ENCODE data around the gene RUNX2.

The RUNX2 gene

GRCh38 chr6:45630314-45630713 is 302.2 kb downstream of the RUNX2 start:
- no peak for FAIRE-seq

GRCh38 chr6:45630801-45631200 is 302.7 kb downstream of the RUNX2 start:
- FAIRE-seq = no peak

GRCh38 chr6:45631396-45631795 is 303.3 kb downstream of the RUNX2 start:
- no peak for FAIRE-seq

GRCh38 chr6:45633272-45633908 is 305.3 kb downstream of the RUNX2 start:
- no peak for FAIRE-seq

GRCh38 chr6:45634231-45634630 is 306.1 kb downstream of the RUNX2 start:
- FAIRE-seq = no peak

GRCh38 chr6:45635284-45635867 is 307.2 kb downstream of the RUNX2 start:
- no peak for FAIRE-seq

GRCh38 chr6:45637056-45637455 is 308.9 kb downstream of the RUNX2 start:
- FAIRE-seq = no peak

- no peak for FAIRE-seq
Measured at GRCh38 chr6:45637611-45638257, 309.6 kb downstream of the RUNX2 start.

- no peak for FAIRE-seq
Measured at GRCh38 chr6:45640081-45640491, 312.0 kb downstream of the RUNX2 start.

GRCh38 chr6:45640811-45641210 is 312.7 kb downstream of the RUNX2 start:
- FAIRE-seq = no peak

- FAIRE-seq = no peak
Measured at GRCh38 chr6:45642331-45643125, 314.4 kb downstream of the RUNX2 start.

GRCh38 chr6:45643126-45643525 is 315.0 kb downstream of the RUNX2 start:
- FAIRE-seq = no peak

GRCh38 chr6:45644720-45645119 is 316.6 kb downstream of the RUNX2 start:
- no peak for FAIRE-seq

GRCh38 chr6:45645302-45645701 is 317.2 kb downstream of the RUNX2 start:
- FAIRE-seq = no peak

GRCh38 chr6:45647341-45648261 is 319.5 kb downstream of the RUNX2 start:
- no peak for FAIRE-seq

- no peak for FAIRE-seq
Measured at GRCh38 chr6:45648262-45648620, 320.1 kb downstream of the RUNX2 start.

GRCh38 chr6:45650524-45651135 is 322.5 kb downstream of the RUNX2 start:
- no peak for FAIRE-seq

GRCh38 chr6:45651301-45651700 is 323.2 kb downstream of the RUNX2 start:
- no peak for FAIRE-seq

- no peak for FAIRE-seq
Measured at GRCh38 chr6:45652416-45652815, 324.3 kb downstream of the RUNX2 start.

GRCh38 chr6:45653117-45653883 is 325.2 kb downstream of the RUNX2 start:
- FAIRE-seq = no peak

- FAIRE-seq = no peak
Measured at GRCh38 chr6:45654673-45655072, 326.5 kb downstream of the RUNX2 start.
